Right renal pelvis (tissue), 4 donors: ENCODE measurements around the gene LYST. TPM values are rescaled to one million over a fixed set of nuclear protein-coding genes. Genes with fewer than 3 reads are reported as not detected.
"Not testable (repeated sequence)": the region's sequence is repeated elsewhere in the genome, so short reads cannot be mapped to it uniquely, and the experiment has no call there.

Source experiments
- DNase-seq, 4 donors: peaks; one replicate each; pipeline ENCODE4 v3.0.0-alpha.2; 2013; ENCODE audit warnings: low read depth in 4 of 4, low spot score in 3 of 4, missing footprints in 1 of 4
- polyA plus RNA-seq, 4 donors: library from polyadenylated mRNA; unstranded; fragments of 120-200 nt; gene quantifications; one replicate each; pipeline ENCODE4 v1.2.1, GENCODE V29; 2013; ENCODE audit not compliant: insufficient read length in 4 of 4

Gene LYST
- polyA plus RNA-seq, 4 donors, result 10.7 to 14.6 (median 13.3) TPM

- DNase-seq, result no peak
Observed at GRCh38 chr1:235860829-235861228, 5.9 kb downstream of the LYST start.

- DNase-seq, result no peak
Observed at GRCh38 chr1:235859789-235860188, 6.9 kb downstream of the LYST start.

DNA sequence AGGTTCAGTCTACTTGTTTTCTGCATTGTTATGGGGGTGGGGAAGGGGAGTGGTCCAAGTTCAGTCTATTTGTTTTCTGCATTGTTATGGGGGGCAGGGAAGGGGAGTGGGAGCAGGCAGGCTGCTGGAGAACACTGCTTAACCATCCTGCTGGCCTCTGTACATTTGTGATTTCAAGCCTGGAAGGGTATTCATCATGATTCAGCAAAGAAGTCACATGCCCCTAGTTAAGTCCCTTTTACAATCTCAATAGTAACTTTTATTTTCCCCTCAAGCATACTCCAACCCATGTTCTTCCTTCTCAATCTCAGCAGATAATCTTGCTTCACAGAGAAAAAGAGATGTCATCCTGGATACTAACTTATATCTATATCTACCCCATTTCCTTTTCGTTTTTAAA lies 7.9 kb downstream of the LYST start:
- no peak for DNase-seq

DNA sequence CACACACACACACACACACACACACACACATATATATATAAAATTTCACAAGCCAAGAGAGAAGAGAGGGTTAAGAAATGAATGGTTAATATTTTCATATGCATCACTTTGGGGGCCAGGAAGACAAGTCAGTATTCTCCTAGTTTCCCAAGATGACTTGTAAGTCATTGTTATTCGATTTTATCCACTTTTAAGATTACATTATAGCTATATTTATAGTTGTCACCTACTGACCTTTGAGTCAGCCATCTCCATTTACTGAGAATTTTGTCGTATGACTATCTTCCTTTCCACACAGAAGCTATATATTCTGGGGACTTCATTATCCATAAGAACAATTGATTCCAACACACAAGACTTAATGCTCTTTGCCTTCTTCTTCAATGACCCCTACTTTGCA lies 8.9 kb downstream of the LYST start:
- DNase-seq, result no peak

DNA sequence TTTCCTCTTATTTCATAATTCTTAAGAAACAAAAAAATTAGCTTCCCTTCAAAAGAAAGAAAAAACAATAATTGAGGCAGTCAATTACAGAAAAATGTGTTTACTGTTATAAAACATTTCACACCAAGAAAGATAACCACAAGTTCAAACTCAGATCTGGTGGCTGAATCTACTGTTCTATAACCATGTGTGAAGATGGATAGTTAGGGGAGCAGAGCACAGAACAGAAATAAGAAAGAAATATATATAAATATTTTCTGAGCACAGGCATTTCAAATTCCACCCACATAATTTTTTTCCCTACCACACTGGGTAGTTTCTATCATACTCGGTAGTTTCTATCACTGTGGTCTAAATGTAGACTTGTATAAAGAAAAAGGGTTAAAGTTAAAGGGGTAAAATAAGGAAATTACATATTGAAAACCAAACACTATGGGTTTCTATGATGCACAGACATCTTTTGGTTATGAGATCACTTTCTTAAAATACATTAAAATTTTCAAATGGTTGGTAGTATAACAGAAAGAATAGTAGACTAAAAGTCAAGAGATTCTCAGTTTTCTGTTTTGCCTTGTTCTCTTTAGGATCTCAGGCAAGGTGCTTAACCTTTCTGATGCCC lies 10.8 kb downstream of the LYST start:
- no peak for DNase-seq

DNA sequence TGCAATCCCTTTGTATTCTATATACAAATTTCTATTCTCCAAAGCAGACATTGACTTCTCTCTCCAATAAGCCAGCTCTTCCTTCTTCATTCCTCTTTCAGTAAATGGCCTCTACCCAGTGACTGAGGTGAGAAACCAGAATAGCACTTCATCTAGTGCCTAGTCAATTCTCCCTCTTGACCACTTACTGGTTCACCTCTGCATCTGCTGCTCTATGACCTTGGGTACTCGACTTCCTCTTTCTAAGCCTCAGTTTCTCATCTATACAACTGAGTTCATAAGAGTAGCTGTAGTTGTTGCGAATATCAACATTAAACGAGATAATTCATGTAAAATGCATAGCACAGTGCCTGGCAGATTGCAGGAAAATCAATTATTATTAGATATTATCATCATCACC lies 12.4 kb downstream of the LYST start:
- DNase-seq, result no peak

DNA sequence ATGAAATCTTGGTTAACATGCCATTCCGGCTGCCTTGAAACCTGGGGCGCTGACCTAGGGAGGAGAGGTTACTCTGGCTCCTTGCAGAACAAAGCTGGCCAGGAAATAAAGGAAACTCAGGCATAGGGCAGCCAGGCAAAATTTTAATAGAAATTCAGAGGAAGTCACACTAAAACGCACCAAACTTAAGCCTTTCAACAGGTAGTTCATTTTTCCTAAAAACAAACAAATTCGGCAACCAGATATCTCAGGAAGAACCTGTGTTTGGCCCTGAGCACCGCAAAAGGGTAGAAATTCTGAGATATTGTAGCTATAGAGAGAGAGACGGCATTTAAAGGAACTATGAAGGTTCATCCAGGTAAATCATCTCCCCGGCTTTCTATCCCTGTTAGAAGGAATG lies 13.1 kb downstream of the LYST start:
- no peak for DNase-seq

DNA sequence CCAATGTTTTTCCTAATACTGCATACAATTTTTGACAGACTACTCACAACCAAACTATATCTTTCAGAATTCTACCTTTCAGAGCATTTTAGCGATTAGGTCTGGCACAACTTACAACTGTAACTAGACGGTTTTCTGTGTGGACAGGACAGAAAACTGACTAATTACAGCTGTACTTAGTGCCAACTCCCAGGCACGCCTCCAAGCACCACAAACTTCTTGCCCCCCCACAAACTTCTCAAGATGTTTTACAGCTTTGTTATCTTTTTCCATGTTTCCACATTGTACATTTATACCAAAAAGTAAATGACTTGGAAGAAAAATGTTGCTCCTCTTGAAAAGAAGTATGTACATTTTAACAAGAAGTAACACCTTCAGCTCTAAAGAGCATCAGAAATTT lies 13.8 kb downstream of the LYST start:
- DNase-seq, result no peak

DNA sequence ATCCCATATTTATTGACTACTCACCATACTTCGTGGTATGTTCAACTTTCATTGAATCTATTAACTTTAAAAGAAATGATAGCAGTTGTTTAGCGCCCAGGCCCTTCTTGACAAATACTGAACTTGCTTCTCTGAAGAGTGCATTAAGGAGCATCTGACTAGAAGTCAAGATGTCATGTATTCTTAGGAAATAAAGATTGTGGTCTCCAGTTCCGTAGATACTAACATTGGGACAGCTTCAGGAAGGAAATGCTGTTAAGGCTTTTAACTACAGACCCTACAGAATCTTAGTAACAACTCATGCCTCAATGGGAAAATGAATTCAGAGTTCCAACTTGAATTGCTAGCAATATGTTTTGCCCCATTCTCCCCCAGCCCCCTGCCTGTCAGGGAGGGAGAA lies 14.8 kb downstream of the LYST start:
- no peak for DNase-seq

- DNase-seq, result not testable (repeated sequence)
Observed at GRCh38 chr1:235848251-235848650, 18.5 kb downstream of the LYST start.

GRCh38 chr1:235845656-235846107 lies 21.0 kb downstream of the LYST start:
- not testable (repeated sequence) for DNase-seq

DNA sequence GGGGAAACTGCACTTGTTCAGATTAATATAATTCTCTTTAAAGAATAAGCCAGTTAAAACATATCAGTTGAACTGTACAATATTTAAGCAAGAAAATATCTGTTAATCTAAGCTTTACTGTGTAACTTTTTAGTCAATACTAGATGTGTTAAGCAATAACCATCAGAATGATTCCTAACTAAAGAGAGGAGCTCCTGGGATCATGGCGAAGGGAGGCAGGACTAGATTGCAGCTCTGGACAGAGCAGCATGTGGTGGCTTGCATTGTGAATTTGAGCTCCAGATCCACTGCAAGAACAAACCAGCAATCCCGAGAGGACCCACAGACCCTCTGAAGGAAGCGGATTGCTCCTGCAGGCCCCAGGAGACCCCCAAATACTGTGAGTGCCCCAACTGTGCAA lies 21.9 kb downstream of the LYST start:
- DNase-seq, result no peak

DNA sequence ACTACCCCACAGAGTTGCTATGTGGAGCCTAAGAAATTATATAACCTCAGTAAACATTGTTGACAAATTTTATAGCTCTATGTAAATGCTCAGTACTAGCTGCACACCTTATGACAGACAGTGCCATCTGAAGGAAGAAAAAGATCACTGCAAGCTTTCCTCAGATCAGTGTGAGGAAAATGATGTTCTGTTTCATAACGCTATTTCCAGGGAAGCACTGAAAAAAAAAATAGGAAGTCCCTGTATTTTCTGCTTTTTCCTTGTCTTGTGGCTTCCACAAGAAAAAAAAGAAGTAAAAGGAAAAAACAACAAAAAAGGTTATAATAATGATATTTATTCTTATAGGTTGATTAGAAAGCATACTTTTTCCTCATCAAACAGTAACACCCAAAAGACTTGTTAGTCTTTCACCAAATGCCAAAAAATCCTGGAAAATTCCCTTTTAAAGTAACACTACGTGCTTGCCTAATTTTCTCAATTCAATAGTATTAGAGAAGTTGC lies 23.2 kb downstream of the LYST start:
- DNase-seq, result no peak

DNA sequence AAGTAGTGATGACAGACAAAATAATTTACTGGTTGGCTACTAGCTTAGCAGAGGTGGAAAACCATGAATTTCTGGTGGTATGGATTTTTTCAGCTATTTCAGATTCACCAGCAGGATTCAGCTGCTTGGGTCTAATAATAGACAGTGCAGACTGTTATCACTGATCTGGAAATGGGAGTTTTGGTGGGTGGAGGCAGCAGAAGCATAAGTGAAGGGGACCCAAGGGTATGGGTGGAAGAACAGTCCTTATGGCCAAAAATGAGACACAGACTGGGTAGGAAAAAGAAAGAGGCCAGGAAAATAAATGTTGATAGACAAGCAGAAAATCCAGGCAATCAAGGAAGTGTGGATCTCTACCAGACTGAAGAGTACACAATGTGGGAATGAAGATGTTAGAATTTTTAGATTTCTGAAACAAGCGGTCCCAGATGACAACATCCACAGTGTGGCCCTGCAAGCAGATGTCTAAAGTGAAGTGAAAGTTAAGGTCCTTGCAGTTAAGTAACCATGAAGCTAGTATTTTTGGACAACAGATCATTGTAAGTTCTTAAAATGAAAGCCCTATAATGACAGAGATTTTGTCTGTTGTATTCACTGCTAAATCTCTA lies 24.7 kb downstream of the LYST start:
- DNase-seq, result no peak

- DNase-seq, result no peak
Observed at GRCh38 chr1:235838021-235838420, 28.7 kb downstream of the LYST start.

- DNase-seq, result no peak
Observed at GRCh38 chr1:235835226-235835625, 31.5 kb downstream of the LYST start.

- peak in 3 of 4 donors; percentile 5 to 36 (median 9) for DNase-seq
Observed at GRCh38 chr1:235834620-235835019, 32.1 kb downstream of the LYST start.

DNA sequence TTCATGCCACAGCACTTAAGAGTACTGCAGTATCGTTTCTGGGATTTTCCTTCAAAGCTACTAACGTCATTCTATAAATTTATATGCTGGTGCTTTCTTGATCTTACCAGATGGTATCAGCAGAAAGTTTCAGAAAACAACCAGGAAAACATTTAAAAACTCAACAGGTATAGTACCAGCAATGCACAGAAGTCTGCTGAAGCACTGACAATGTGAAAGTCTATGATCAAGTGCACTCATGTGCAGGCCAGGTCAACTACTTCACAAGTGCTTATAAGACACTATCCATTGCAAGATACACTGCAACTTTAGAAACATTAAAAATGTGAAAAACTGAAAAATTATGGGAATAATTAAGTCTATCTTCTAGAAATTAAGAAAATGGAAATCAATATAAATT lies 34.7 kb downstream of the LYST start:
- DNase-seq, result no peak

DNA sequence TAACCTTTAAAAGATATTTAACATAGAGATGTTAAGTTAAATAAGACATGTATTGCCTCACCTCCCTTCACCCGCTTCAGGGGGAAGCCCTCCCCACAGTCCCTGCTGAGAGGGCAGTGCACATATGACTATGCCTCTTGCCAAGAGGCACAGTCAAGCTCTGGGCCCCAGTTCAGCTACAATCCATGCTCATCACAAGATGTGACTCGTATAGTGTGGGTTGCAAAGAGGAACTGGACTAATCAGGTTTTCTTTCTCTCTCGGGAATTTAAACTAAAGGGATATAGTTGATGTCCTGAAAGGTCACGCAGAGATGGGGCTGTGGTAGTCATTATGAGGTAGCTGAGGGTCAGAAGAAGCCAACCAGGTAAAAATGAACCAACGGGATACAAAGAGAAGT lies 35.6 kb downstream of the LYST start:
- DNase-seq, result no peak

DNA sequence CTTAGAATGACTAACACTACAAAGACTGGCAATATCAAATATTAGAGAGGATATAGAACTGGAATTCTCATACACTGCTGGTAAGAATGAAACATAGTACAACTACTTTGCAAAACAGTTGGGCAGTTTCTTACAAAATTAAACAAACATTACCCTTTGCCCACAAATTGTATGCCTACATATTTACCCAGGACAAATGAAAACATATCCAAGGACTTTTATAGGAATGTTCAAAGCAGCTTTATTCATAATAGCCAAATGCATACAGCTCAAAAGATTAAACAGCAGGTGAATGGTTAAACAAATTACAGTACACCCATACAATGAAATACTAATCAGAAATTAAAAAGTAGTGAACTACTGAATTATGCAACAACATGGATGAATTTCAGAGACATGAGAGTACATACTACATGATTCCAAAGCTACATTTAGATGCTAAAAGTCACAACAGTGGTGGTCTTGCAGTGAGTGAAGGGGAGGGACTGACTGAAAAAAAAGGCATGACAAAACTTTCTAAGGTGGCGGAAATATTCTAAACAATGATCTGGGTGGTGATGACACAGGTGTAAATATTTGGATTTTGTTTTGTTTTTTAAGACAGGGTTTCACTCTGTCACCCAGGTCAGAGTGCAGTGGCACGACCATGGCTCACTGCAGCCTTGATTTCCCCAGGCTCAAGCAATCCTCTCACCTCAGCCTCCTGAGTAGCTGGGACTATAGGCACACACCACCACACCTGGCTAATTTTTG lies 40.4 kb downstream of the LYST start:
- no peak for DNase-seq

DNA sequence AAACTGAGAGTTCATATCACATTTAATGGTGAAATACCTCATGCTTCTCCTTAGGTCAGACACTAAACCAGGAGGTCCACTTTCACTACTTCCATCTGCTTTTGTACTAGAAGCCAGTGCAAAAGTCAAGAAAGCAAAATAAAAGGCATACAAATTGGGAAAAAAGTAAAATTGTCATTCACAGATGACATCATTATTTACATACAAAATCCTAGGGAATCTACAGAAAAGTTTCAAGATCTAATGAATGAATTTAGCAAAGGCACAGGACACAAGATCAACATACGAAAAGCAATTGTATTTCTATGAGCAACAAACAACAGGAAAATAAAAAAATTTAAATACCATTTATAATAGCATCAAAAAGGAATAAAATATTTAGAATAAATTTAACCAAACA lies 41.5 kb downstream of the LYST start:
- no peak for DNase-seq

- no peak for DNase-seq
Observed at GRCh38 chr1:235823684-235824083, 43.0 kb downstream of the LYST start.
